ENCODE data around the gene TBX10.

Gene TBX10

GRCh38 chr11:67635231-67635521 lies 4.4 kb downstream of the TBX10 start:
- Histone ChIP-seq H3K4me1 (ENCODE audit: control insufficient read depth, low read length) (peaks cover 16% of the 10 kb centered on the region), H3K79me2 (ENCODE audit: control insufficient read depth, low read length) (no peaks in the 10 kb centered on the region), H3K4me3 (ENCODE audit: low read length) (no peak overlapping the region), H3K36me3 (ENCODE audit: control insufficient read depth, low read length) (no peaks in the 10 kb centered on the region), H3K9me3 (ENCODE audit: control insufficient read depth, insufficient read depth, low read length) (no peaks in the 10 kb centered on the region), H3K4me2 (ENCODE audit: low read length) (no peak overlapping the region), H3K27ac (ENCODE audit: low read depth, low read length) (no peak overlapping the region), H3F3A (ENCODE audit: control insufficient read depth, insufficient read depth) (0 out of 2 replicates have a peak, but pooled peaks cover 6% of the 10 kb centered on the region), H3K9me2 (replicated peaks; ENCODE audit: control insufficient read depth, low read length) (no peaks in the 10 kb centered on the region), H4K20me1 (ENCODE audit: control insufficient read depth, insufficient read depth, low read depth, low read length) (no peaks in the 10 kb centered on the region), H3K27me3 (ENCODE audit: control insufficient read depth, low read length) (no peaks in the 10 kb centered on the region)
- no peak for TF ChIP-seq CTCF (IDR thresholded peaks at IDR 0.05; ENCODE audit: low read depth, low read length, poor library complexity, severe bottlenecking)
- no peak for TF ChIP-seq EZH2phosphoT487 (IDR thresholded peaks at IDR 0.05; ENCODE audit: borderline replicate concordance, low read length)

DNA sequence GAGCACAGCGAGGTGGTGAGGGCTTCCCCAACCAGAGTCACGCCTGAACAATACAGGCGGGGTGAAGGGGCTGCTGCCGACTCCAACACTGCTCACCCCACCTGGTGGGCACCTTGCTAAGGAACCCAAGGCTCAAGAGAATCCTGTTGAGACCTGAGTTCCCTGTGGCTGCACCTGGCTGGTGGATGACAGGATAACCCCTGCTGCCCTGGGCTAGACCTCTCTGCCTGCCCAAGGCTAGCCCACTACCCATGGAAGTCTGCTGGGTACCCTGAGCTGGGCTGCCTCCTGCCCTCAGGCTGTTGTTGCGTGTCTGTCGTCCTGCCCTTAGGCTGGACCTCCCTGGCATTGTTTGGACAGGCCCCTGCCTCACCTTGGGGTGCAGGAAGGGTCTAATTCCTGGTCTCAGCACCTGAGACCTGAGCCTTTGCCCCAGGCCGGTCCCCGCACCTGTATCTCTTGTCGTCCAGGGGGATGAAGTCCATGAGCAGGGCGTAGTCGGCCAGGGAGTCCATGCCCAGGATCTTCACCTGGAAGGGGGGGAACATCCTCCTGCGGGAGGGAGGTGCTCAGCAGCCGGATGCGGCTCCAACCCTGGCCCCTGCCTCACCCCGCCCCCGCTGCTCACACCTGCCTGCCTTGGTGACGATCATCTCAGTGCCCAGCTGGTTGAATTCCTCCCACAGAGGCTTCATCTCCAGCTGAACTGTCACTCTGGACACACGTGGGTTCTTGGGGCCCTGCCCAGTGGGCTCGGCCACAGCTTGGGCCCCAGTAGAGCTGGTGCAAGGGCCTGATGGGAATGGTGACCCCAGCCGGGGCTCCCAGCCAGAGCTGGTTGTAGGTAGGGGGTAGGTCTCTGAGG lies 5.0 kb downstream of the TBX10 start:
- Histone ChIP-seq H3K79me2 (ENCODE audit: control insufficient read depth, low read length) (no peaks in the 10 kb centered on the region), H3K27me3 (ENCODE audit: control insufficient read depth, low read length) (no peaks in the 10 kb centered on the region), H3K4me3 (ENCODE audit: low read length) (no peak overlapping the region), H3K4me1 (ENCODE audit: control insufficient read depth, low read length) (peaks cover 15% of the 10 kb centered on the region), H4K20me1 (ENCODE audit: control insufficient read depth, insufficient read depth, low read depth, low read length) (no peaks in the 10 kb centered on the region), H3F3A (ENCODE audit: control insufficient read depth, insufficient read depth) (0 out of 2 replicates have a peak, but pooled peaks cover 6% of the 10 kb centered on the region), H3K36me3 (ENCODE audit: control insufficient read depth, low read length) (no peaks in the 10 kb centered on the region), H3K9me3 (ENCODE audit: control insufficient read depth, insufficient read depth, low read length) (no peaks in the 10 kb centered on the region), H3K9me2 (replicated peaks; ENCODE audit: control insufficient read depth, low read length) (no peaks in the 10 kb centered on the region), H3K27ac (ENCODE audit: low read depth, low read length) (no peak overlapping the region), H3K4me2 (ENCODE audit: low read length) (no peak overlapping the region)
- TF ChIP-seq EZH2phosphoT487 (IDR thresholded peaks at IDR 0.05; ENCODE audit: borderline replicate concordance, low read length), result no peak
- no peak for TF ChIP-seq CTCF (IDR thresholded peaks at IDR 0.05; ENCODE audit: low read depth, low read length, poor library complexity, severe bottlenecking)

DNA sequence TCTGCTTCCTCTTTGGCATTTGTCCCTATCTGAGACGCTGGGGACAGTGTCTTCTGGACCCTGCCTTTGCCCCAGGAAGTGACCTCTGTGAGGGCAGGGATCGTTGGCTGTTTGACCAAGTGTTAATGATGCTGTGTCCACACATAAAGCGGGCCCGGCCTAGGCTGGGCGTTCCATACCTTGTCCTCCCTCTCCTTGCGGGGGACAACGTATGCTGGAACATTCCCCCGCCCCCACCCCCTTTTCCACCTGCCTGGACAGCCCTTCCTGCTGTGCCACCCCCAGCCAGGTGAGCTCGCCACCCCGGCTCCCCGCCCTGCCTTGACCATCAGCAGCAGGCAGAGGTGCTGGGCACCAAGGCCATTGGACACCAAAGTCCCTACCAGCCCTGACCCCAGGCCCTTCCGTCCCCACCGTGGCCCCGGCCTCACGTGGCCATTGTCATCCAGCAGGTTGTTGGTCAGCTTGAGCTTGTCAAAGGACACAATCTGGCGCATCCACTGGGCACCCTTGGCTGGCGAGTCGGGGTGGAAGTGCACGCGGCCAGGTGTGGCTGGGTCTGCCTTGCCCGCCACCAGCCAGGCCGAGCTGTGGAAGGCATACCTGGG lies 5.7 kb downstream of the TBX10 start:
- Histone ChIP-seq H4K20me1 (ENCODE audit: control insufficient read depth, insufficient read depth, low read depth, low read length) (no peaks in the 10 kb centered on the region), H3K9me2 (replicated peaks; ENCODE audit: control insufficient read depth, low read length) (no peaks in the 10 kb centered on the region), H3K79me2 (ENCODE audit: control insufficient read depth, low read length) (no peaks in the 10 kb centered on the region; the same call in 1 of the 2 replicates), H3K27ac (ENCODE audit: low read depth, low read length) (no peak overlapping the region), H3K4me3 (ENCODE audit: low read length) (no peak overlapping the region), H3K4me1 (ENCODE audit: control insufficient read depth, low read length) (peaks cover 22% of the 10 kb centered on the region), H3F3A (ENCODE audit: control insufficient read depth, insufficient read depth) (0 out of 2 replicates have a peak, but pooled peaks cover 6% of the 10 kb centered on the region), H3K27me3 (ENCODE audit: control insufficient read depth, low read length) (no peaks in the 10 kb centered on the region), H3K9me3 (ENCODE audit: control insufficient read depth, insufficient read depth, low read length) (no peaks in the 10 kb centered on the region), H3K4me2 (ENCODE audit: low read length) (no peak overlapping the region), H3K36me3 (ENCODE audit: control insufficient read depth, low read length) (no peaks in the 10 kb centered on the region)
- TF ChIP-seq CTCF (IDR thresholded peaks at IDR 0.05; ENCODE audit: low read depth, low read length, poor library complexity, severe bottlenecking) (no peak), EZH2phosphoT487 (IDR thresholded peaks at IDR 0.05; ENCODE audit: borderline replicate concordance, low read length) (no peak)
